GM19238 (cell line): Measurements from ENCODE around the gene IFNGR2.

Experiments
- DNase-seq: peaks from one replicate; pipeline ENCODE4 v3.0.0; 2011; ENCODE audit warnings: low spot score; ENCODE audit not compliant: insufficient read length

IFNGR2 gene

GRCh38 chr21:33480481-33481103 lies 77.4 kb downstream of the IFNGR2 start:
- no peak for DNase-seq

DNA sequence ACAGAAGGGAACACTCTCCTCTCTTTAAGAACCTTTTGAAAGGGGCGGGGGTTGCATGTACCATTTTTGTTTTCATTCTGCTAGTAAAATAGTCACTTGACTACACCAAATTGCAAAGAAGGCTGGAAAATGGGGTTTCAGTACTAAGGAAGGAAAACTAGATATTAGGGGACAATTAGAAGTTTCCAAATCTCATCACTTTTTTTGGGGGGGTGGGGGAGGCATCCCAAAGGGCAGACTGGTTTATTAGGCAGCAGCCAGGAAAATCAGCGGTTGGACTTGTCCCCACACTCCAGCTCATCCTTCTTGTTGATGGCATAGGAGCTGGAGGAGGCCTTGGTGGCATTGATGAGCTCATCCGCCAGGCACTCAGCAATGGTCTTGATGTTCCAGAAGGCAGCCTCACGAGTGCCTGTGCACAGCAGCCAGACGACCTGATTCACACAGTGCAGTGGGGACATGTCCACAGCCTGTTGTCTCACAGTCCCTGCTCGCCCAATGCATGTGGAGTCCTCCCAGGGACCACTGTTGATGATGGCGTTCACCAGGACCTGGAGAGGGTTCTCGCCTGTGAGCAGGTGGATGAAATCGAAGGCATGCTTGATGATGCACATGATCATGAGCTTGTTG lies 78.2 kb downstream of the IFNGR2 start:
- DNase-seq, result no peak
